GM10248 (cell line): ENCODE results near the gene MAGT1.
"Not testable (repeated sequence)": the region's sequence is repeated elsewhere in the genome, so short reads cannot be mapped to it uniquely, and the experiment has no call there.

ENCODE experiments used
- CTCF ChIA-PET: fragments of 300-600 bp; sonication (Branson Sonifier 250); formaldehyde crosslinking; extraction: SDS; loops from one replicate; lab custom pipeline; 2021; ENCODE audit warnings: antibody characterized with exemption; lab: Yijun Ruan, JAX
- POLR2A ChIA-PET: fragments of 350-650 bp; sonication (Branson Sonifier 250); formaldehyde crosslinking; extraction: SDS; loops from one replicate; lab custom pipeline; 2020; ENCODE audit warnings: antibody characterized with exemption; lab: Yijun Ruan, JAX
- DNase-seq: peaks from one replicate; pipeline ENCODE4 v3.0.0; 2012; ENCODE audit errors: extremely low spot score
- TF ChIP-seq, protein P1 (sequence below): IDR thresholded peaks from 2 replicates; pipeline ENCODE4 v1.5.1; 2012; ENCODE audit warnings: mild to moderate bottlenecking, low read depth; ENCODE audit errors: extremely low read depth, missing control alignments, control extremely low read depth

MAGT1 gene

GRCh38 chrX:77875372-77875771 is 19.9 kb downstream of the MAGT1 start:
- ChIA-PET POLR2A (interaction anchor here (0.7 kb wide), 1 partner anchor 30 kb away, joined by 4 read pairs; no protein-coding TSS in a partner anchor), CTCF (no interaction called here)
- TF ChIP-seq, protein P1, sequence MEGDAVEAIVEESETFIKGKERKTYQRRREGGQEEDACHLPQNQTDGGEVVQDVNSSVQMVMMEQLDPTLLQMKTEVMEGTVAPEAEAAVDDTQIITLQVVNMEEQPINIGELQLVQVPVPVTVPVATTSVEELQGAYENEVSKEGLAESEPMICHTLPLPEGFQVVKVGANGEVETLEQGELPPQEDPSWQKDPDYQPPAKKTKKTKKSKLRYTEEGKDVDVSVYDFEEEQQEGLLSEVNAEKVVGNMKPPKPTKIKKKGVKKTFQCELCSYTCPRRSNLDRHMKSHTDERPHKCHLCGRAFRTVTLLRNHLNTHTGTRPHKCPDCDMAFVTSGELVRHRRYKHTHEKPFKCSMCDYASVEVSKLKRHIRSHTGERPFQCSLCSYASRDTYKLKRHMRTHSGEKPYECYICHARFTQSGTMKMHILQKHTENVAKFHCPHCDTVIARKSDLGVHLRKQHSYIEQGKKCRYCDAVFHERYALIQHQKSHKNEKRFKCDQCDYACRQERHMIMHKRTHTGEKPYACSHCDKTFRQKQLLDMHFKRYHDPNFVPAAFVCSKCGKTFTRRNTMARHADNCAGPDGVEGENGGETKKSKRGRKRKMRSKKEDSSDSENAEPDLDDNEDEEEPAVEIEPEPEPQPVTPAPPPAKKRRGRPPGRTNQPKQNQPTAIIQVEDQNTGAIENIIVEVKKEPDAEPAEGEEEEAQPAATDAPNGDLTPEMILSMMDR = no peak
- DNase-seq = no peak

DNA sequence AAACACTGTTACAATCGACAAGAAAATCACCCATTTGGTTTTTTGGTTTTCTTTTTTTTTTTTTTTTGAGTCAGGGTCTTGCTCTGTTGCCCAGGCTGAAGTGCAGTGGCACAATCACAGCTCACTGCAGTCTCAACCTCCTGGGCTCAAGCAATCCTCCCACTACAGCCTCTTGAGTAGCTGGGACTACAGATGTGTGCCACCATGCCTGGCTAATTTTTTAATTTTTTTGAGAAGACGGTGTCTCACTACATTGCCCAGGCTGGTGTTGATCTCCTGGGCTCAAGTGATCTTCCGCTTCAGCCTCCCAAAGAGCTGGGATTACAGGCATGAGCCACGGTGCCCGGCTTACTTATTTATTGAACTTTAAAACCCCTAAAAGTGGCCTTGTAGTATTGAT is 63.7 kb downstream of the MAGT1 start:
- POLR2A ChIA-PET, DNase-seq, CTCF ChIA-PET: not testable (repeated sequence)

GRCh38 chrX:77821989-77822388 is 73.2 kb downstream of the MAGT1 start:
- DNase-seq, POLR2A ChIA-PET, CTCF ChIA-PET: not testable (repeated sequence)

GRCh38 chrX:77820091-77820727 is 75.0 kb downstream of the MAGT1 start:
- DNase-seq = no peak
- ChIA-PET CTCF (no interaction called here), POLR2A (no interaction called here)
- TF ChIP-seq, protein P1 = no peak

DNA sequence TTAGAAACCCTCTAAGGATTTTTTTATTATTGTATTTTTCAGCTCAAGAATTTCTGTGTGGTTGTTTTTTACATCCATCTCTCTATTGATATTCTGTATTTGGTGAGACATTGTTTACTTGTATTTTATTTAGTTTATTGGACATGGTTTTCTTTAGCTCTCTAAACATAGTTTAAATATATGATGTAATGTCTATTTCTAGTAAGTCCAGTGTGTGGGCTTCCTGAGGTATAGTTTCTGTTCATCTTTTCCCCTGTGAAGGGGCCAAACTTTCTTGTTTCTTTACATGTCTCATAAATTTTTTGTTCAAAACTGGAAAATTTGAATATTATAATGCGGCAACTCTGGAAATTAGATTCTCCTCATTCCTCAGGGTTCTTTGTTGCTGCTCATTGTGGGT is 81.0 kb downstream of the MAGT1 start:
- POLR2A ChIA-PET = interaction anchor here (0.6 kb wide), 1 partner anchor 80 kb away, joined by 3 read pairs; no protein-coding TSS in a partner anchor
- CTCF ChIA-PET = no interaction called here
- TF ChIP-seq, protein P1 = no peak
- peak; percentile 18 for DNase-seq

DNA sequence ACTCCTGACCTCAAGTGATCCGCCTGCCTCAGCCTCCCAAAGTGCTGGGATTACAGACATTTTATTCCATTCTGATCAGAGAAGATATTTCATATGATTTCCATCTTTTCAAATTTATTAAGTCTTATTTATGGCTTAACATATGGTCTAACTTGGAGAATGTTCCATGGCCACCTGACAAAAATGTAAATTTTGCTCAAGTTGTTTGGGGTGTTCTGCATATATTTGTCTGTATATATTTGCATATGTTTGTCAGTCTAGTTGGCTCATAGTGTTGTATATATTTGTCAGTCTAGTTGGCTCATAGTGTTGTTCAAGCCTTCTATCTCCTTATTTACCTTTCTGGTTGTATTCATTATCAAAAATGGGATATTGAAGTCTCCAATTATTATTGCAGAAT is 93.0 kb downstream of the MAGT1 start:
- TF ChIP-seq, protein P1 = no peak
- no peak for DNase-seq
- ChIA-PET CTCF (no interaction called here), POLR2A (no interaction called here)

GRCh38 chrX:77795124-77795523 is 100.1 kb downstream of the MAGT1 start:
- TF ChIP-seq, protein P1 = no peak
- no peak for DNase-seq
- CTCF ChIA-PET = no interaction called here

DNA sequence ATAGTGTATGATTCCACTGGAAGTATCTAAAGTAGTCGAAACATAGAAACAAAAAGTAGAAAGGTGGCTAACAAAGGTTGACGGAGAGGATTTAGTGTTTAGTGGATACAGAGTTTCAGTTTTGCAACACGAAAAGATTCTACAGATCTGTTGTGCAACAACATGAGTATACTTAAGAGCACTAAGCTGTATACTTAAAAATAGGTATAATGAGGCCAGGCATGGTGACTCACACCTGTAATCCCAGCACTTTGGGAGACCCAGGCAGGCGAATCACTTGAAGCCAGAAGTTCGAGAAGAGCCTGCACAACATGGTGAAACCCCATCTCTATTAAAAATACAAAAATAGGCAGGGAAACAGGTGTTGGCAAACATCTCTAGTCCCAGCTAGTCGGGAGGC is 101.3 kb downstream of the MAGT1 start:
- DNase-seq = no peak
- ChIA-PET POLR2A (no interaction called here), CTCF (no interaction called here)
- TF ChIP-seq, protein P1 = no peak

More at GRCh38 chrX:77795124-77795523, 100.1 kb downstream of the MAGT1 start:
- POLR2A ChIA-PET = no interaction called here
